Measurements from ENCODE around the gene PCDHA2.
"Not testable (repeated sequence)": the region's sequence is repeated elsewhere in the genome, so short reads cannot be mapped to it uniquely, and the experiment has no call there.

The PCDHA2 gene

GRCh38 chr5:140808889-140809291 lies 14.2 kb downstream of the PCDHA2 start:
- no peak for DNase-seq (ENCODE audit: extremely low read depth in 1 of 2, low read depth in 1 of 2)

- no peak for DNase-seq (ENCODE audit: extremely low read depth in 1 of 2, low read depth in 1 of 2)
These were observed 27.0 kb downstream of the PCDHA2 start, which contains the start of gene PCDHA5 for GRCh38 chr5:140821375-140822280. Gene PCDHA5, plus strand, starts transcription at chr5:140821613.

- no peak for DNase-seq (ENCODE audit: extremely low read depth in 1 of 2, low read depth in 1 of 2)
These were observed 27.6 kb downstream of the PCDHA2 start for GRCh38 chr5:140822281-140822629.

- DNase-seq (ENCODE audit: extremely low read depth in 1 of 2, low read depth in 1 of 2): not testable (repeated sequence)
These were observed 28.3 kb downstream of the PCDHA2 start for GRCh38 chr5:140822969-140823368.

- DNase-seq (ENCODE audit: extremely low read depth in 1 of 2, low read depth in 1 of 2): no peak
These were observed 28.8 kb downstream of the PCDHA2 start for GRCh38 chr5:140823475-140823874.

- DNase-seq (ENCODE audit: extremely low read depth in 1 of 2, low read depth in 1 of 2): no peak
These were observed 33.2 kb downstream of the PCDHA2 start, which contains the start of gene PCDHA6 for GRCh38 chr5:140827704-140828361. Gene PCDHA6, plus strand, starts transcription at chr5:140827960. Its CDS starts 132 bp downstream, at chr5:140828092.

- DNase-seq (ENCODE audit: extremely low read depth in 1 of 2, low read depth in 1 of 2): no peak
These were observed 33.7 kb downstream of the PCDHA2 start for GRCh38 chr5:140828362-140828737.

- not testable (repeated sequence) for DNase-seq (ENCODE audit: extremely low read depth in 1 of 2, low read depth in 1 of 2)
These were observed 35.2 kb downstream of the PCDHA2 start for GRCh38 chr5:140829511-140830501.

- no peak for DNase-seq (ENCODE audit: extremely low read depth in 1 of 2, low read depth in 1 of 2)
These were observed 39.3 kb downstream of the PCDHA2 start, which contains the start of gene PCDHA7 for GRCh38 chr5:140833993-140834392. Gene PCDHA7, plus strand, starts transcription at chr5:140834269. Its CDS starts 115 bp downstream, at chr5:140834384.

- not testable (repeated sequence) for DNase-seq (ENCODE audit: extremely low read depth in 1 of 2, low read depth in 1 of 2)
These were observed 39.9 kb downstream of the PCDHA2 start for GRCh38 chr5:140834439-140835008.

- DNase-seq (ENCODE audit: extremely low read depth in 1 of 2, low read depth in 1 of 2): no peak
These were observed 41.2 kb downstream of the PCDHA2 start for GRCh38 chr5:140835622-140836510.

GRCh38 chr5:140840978-140841962 lies 46.6 kb downstream of the PCDHA2 start, which contains the start of gene PCDHA8:
Gene PCDHA8, plus strand, starts transcription at chr5:140841187. Its CDS starts 135 bp downstream, at chr5:140841322.
- DNase-seq (ENCODE audit: extremely low read depth in 1 of 2, low read depth in 1 of 2): no peak

GRCh38 chr5:140842798-140843733 lies 48.4 kb downstream of the PCDHA2 start:
- DNase-seq (ENCODE audit: extremely low read depth in 1 of 2, low read depth in 1 of 2): no peak
